NCI-H1092 treated with DMSO at 0.1 percent for 48 hours (cell line): ENCODE results near the gene TBC1D10A.

Experiments used
- DNase-seq: peaks from one replicate; lab custom pipeline; 2025; lab: John Stamatoyannopoulos, UW

TBC1D10A gene

GRCh38 chr22:30245985-30246813 lies 80.5 kb downstream of the TBC1D10A start, which contains the start of gene LIF:
Gene LIF, minus strand, starts transcription at chr22:30246759. Its CDS starts 64 bp downstream, at chr22:30246695.
- no peak for DNase-seq

GRCh38 chr22:30245181-30245984 lies 81.4 kb downstream of the TBC1D10A start:
- no peak for DNase-seq

GRCh38 chr22:30244641-30245040 lies 82.1 kb downstream of the TBC1D10A start:
- no peak for DNase-seq

- no peak for DNase-seq
Measured at GRCh38 chr22:30244066-30244465, 82.7 kb downstream of the TBC1D10A start.

- DNase-seq, result no peak
Measured at GRCh38 chr22:30243661-30244060, 83.1 kb downstream of the TBC1D10A start.
